ENCODE results near the gene TFDP1. TPM values are rescaled to one million over a fixed set of nuclear protein-coding genes. Genes with fewer than 3 reads are reported as not detected.

TFDP1 gene
- total RNA-seq, 1 donor from 2014 or later: 46.7 TPM

DNA sequence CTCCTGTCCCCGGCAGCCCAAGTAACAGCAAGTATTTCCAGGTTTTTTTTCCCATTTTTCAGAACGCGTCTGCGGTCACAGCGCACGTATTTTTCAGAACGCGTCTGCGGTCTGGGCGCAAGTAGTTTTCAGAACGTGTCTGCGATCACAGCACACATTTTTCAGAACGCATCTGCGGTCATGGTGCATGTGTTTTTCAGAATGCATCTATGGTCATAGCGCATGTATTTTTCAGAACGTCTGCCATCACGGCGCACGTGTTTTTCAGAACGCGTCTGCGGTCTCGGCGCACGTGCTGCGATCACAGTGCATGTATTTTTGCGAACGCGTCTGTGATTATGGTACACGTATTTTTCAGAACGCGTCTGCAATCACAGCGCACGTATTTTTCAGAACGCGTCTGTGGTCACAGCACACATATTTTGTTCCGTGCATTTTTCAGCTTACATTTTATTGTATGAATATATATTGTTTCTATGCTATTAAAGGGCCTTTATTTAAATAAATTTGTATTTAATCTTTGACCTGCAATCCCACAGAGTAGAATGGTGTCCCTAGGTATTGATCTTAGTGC lies 53.7 kb downstream of the TFDP1 start:
- ATAC-seq (no peak), DNase-seq (ENCODE audit: missing footprints) (no peak)
- intact Hi-C loops (cut with DNase I): no loop called here

GRCh38 chr13:113638806-113639205 lies 54.3 kb downstream of the TFDP1 start:
- ATAC-seq: no peak

GRCh38 chr13:113639616-113640262 lies 55.2 kb downstream of the TFDP1 start:
- DNase-seq (ENCODE audit: missing footprints): no peak

More at GRCh38 chr13:113638806-113639205, 54.3 kb downstream of the TFDP1 start:
- intact Hi-C loops (cut with DNase I): no loop called here
- no peak for DNase-seq (ENCODE audit: missing footprints)

GRCh38 chr13:113641426-113641825 lies 56.9 kb downstream of the TFDP1 start:
- no peak for ATAC-seq
- intact Hi-C loops (cut with DNase I): no loop called here
- no peak for DNase-seq (ENCODE audit: missing footprints)

More at GRCh38 chr13:113639616-113640262, 55.2 kb downstream of the TFDP1 start:
- intact Hi-C loops (cut with DNase I): no loop called here
- peak; percentile 88 for ATAC-seq

- ATAC-seq: no peak
- intact Hi-C loops (cut with DNase I): no loop called here
- no peak for DNase-seq (ENCODE audit: missing footprints)
Observed at GRCh38 chr13:113642563-113642962, 58.0 kb downstream of the TFDP1 start.

GRCh38 chr13:113643593-113643992 lies 59.0 kb downstream of the TFDP1 start:
- no peak for DNase-seq (ENCODE audit: missing footprints)
- intact Hi-C loops (cut with DNase I): no loop called here

GRCh38 chr13:113644800-113645199 lies 60.2 kb downstream of the TFDP1 start:
- intact Hi-C loops (cut with DNase I): no loop called here
- ATAC-seq: no peak
- DNase-seq (ENCODE audit: missing footprints): no peak

More at GRCh38 chr13:113643593-113643992, 59.0 kb downstream of the TFDP1 start:
- ATAC-seq: no peak

GRCh38 chr13:113645329-113645728 lies 60.8 kb downstream of the TFDP1 start:
- intact Hi-C loops (cut with DNase I): no loop called here
- no peak for DNase-seq (ENCODE audit: missing footprints)
- ATAC-seq: no peak

- no peak for DNase-seq (ENCODE audit: missing footprints)
- intact Hi-C loops (cut with DNase I): no loop called here
Observed at GRCh38 chr13:113646376-113646775, 61.8 kb downstream of the TFDP1 start.

GRCh38 chr13:113646921-113647340 lies 62.4 kb downstream of the TFDP1 start:
- DNase-seq (ENCODE audit: missing footprints) (peak; percentile 62), ATAC-seq (peak; percentile 14)
- intact Hi-C loops (cut with DNase I): no loop called here

More at GRCh38 chr13:113646376-113646775, 61.8 kb downstream of the TFDP1 start:
- ATAC-seq: no peak

GRCh38 chr13:113647351-113648215 lies 63.0 kb downstream of the TFDP1 start:
- peak; percentile 95 for ATAC-seq
- intact Hi-C loops (cut with DNase I): no loop called here
- peak; percentile 91 for DNase-seq (ENCODE audit: missing footprints)

GRCh38 chr13:113648216-113648610 lies 63.7 kb downstream of the TFDP1 start:
- no peak for ATAC-seq
- DNase-seq (ENCODE audit: missing footprints): no peak
- intact Hi-C loops (cut with DNase I): no loop called here

GRCh38 chr13:113649212-113649611 lies 64.7 kb downstream of the TFDP1 start:
- ATAC-seq (no peak), DNase-seq (ENCODE audit: missing footprints) (no peak)
- intact Hi-C loops (cut with DNase I): no loop called here

DNA sequence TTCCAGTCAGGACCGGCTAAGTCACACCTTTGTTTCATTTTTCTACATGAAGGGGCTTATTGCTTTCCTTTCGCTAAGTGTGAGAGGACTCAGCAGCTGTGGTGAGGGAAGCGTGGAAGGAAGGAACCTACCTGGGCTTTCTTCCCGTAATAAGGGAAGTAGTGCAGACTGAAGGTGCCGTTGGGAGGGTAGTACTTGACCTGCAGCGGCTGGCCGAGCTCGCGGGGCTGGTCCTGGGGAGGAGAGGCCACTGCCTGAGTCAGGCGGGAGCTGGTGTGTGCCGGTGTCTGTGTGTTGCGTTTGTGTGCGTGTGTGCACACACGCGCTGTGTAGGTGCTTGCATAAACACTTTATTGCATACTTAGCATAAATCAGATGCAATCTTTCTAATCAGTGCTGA lies 65.7 kb downstream of the TFDP1 start:
- intact Hi-C loops (cut with DNase I): no loop called here
- ATAC-seq (no peak), DNase-seq (ENCODE audit: missing footprints) (no peak)

DNA sequence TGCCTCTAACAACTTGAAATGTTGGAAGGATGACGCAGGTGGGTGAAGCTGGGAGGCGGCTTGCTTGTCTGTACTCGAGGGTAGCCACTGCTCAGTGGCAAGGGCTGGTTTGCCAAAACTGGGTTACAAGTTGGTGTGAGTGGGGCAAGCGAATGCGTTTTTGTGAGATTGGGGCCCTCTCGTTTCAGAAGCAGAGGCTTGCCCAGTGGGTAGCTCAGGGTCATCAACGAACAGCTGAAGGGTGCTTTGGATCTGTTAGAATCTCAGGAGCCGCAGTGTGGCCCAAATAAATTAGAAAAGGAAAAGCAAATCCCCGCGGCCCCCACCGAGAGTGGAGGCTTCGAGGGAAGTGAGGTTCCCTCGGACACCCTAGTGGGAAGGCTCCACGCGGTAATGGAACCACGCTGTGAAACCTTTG lies 66.2 kb downstream of the TFDP1 start:
- intact Hi-C loops (cut with DNase I): no loop called here
- DNase-seq (ENCODE audit: missing footprints): no peak
- no peak for ATAC-seq

DNA sequence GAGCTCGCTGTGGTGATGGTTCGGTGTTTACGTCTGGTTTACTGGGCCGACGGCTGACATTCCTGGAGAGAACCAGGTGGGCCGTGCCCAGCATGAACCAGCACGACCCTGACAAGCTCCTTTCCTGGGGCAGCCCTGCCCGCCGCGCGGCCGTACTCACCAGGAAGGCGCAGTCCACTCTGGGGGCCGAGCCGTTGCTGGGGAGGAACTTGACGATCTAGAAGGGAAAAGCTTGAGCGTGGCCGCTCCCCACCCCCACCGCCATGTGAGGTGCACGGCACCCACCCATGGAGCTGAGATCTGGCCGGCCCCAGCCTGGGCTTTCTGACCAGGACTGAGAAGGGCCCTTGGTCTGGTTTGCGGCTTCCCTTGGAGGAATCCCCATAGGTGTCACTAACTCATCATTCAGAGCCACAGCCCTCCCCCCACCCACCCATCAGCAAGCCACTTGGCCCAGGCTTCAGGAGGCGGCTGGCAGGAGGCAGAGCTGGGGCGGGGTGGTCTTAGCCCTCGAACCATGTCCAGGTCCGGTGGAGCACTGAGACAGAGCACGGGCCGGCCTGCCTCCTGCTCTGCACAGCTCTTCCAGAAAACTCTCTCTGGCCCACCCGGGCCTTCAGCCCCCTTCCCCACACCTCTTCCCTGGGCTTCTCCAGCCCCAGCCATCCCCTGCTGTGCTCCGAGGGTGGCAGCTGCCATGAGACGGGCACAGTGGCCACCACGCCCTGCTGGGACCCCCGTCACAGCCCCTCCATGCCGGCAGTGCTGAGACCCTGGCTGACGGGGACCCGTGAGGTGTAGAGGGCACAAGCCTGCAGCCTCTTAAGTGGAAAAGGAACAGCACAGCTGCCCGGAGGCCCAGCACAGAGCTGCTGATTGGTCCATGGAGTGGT lies 67.2 kb downstream of the TFDP1 start:
- intact Hi-C loops (cut with DNase I): no loop called here
- DNase-seq (ENCODE audit: missing footprints): no peak
- no peak for ATAC-seq

- no peak for DNase-seq (ENCODE audit: missing footprints)
- intact Hi-C loops (cut with DNase I): no loop called here
- ATAC-seq: no peak
Observed at GRCh38 chr13:113652404-113653263, 68.1 kb downstream of the TFDP1 start.
